ENCODE measurements around the gene ZBTB25.

ZBTB25 gene

GRCh38 chr14:64419003-64419402 is 84.6 kb downstream of the ZBTB25 start:
- Mint-ChIP-seq H3K4me3 (no peak overlapping the region), H3K27me3 (ENCODE audit: low read depth, poor library complexity) (no peaks in the 10 kb centered on the region), H3K27ac (no peak overlapping the region), H3K36me3 (ENCODE audit: low read depth) (peaks cover 73% of the 10 kb centered on the region), H3K4me1 (peaks cover 18% of the 10 kb centered on the region), H3K9me3 (no peaks in the 10 kb centered on the region)
- DNase-seq: no peak
- no peak for TF ChIP-seq CTCF (IDR thresholded peaks at IDR 0.05)

GRCh38 chr14:64417771-64418125 is 85.9 kb downstream of the ZBTB25 start:
- H3K27me3 Mint-ChIP-seq (ENCODE audit: low read depth, poor library complexity): no peaks in the 10 kb centered on the region
- DNase-seq: no peak
- no peaks in the 10 kb centered on the region for H3K9me3 Mint-ChIP-seq
- H3K36me3 Mint-ChIP-seq (ENCODE audit: low read depth): peaks cover 71% of the 10 kb centered on the region
- H3K27ac Mint-ChIP-seq: no peak overlapping the region
- no peak overlapping the region for H3K4me3 Mint-ChIP-seq
- peaks cover 14% of the 10 kb centered on the region for H3K4me1 Mint-ChIP-seq
- no peak for TF ChIP-seq CTCF (IDR thresholded peaks at IDR 0.05)

GRCh38 chr14:64417055-64417770 is 86.4 kb downstream of the ZBTB25 start:
- Mint-ChIP-seq H3K4me1 (peaks cover 13% of the 10 kb centered on the region), H3K36me3 (ENCODE audit: low read depth) (peaks cover 67% of the 10 kb centered on the region), H3K4me3 (no peak overlapping the region), H3K27ac (peak overlapping the region; percentile 71), H3K27me3 (ENCODE audit: low read depth, poor library complexity) (no peaks in the 10 kb centered on the region), H3K9me3 (no peaks in the 10 kb centered on the region)
- TF ChIP-seq CTCF (IDR thresholded peaks at IDR 0.05): no peak
- no peak for DNase-seq

GRCh38 chr14:64416348-64416932 is 87.2 kb downstream of the ZBTB25 start:
- Mint-ChIP-seq H3K27ac (no peak overlapping the region), H3K36me3 (ENCODE audit: low read depth) (peaks cover 67% of the 10 kb centered on the region), H3K4me3 (no peak overlapping the region), H3K9me3 (no peaks in the 10 kb centered on the region), H3K4me1 (peaks cover 11% of the 10 kb centered on the region), H3K27me3 (ENCODE audit: low read depth, poor library complexity) (no peaks in the 10 kb centered on the region)
- TF ChIP-seq CTCF (IDR thresholded peaks at IDR 0.05): no peak
- DNase-seq: no peak

GRCh38 chr14:64412237-64412636 is 91.4 kb downstream of the ZBTB25 start:
- Mint-ChIP-seq H3K27me3 (ENCODE audit: low read depth, poor library complexity) (no peaks in the 10 kb centered on the region), H3K9me3 (no peaks in the 10 kb centered on the region), H3K36me3 (ENCODE audit: low read depth) (peaks cover 43% of the 10 kb centered on the region), H3K27ac (no peak overlapping the region), H3K4me1 (peaks cover 9% of the 10 kb centered on the region), H3K4me3 (no peak overlapping the region)
- TF ChIP-seq CTCF (IDR thresholded peaks at IDR 0.05): no peak
- DNase-seq: no peak

GRCh38 chr14:64411001-64411400 is 92.6 kb downstream of the ZBTB25 start:
- peaks cover 47% of the 10 kb centered on the region for H3K36me3 Mint-ChIP-seq (ENCODE audit: low read depth)
- H3K27ac Mint-ChIP-seq: no peak overlapping the region
- peaks cover 9% of the 10 kb centered on the region for H3K4me1 Mint-ChIP-seq
- TF ChIP-seq CTCF (IDR thresholded peaks at IDR 0.05): no peak
- H3K4me3 Mint-ChIP-seq: no peak overlapping the region
- DNase-seq: no peak
- no peaks in the 10 kb centered on the region for H3K9me3 Mint-ChIP-seq
- no peaks in the 10 kb centered on the region for H3K27me3 Mint-ChIP-seq (ENCODE audit: low read depth, poor library complexity)
